ENCODE data around the gene NKD2. TPM values are rescaled to one million over a fixed set of nuclear protein-coding genes. Genes with fewer than 3 reads are reported as not detected.

NKD2 gene
- total RNA-seq, 1 experiment from 2014 or later, result 20.4 TPM

DNA sequence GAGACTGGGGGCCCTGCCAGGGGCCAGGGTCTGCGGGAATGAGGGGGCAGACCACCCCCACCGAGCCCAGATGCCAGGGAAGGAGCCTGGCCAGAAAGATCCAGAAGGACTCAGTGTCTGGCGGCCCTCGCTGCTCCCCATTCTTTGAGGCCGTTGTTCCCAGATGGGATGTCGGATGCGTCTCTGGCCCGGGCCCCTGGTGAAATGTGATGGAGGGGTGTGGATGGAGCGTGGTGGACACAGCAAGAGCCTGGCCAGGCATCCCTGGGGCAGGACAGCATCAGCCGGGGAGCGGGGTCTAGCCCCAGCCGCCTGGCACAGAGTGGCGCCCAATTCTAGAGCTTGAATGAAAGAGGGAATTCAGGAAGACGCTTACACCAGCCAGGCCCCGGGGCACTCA is 46.2 kb upstream of the NKD2 start:
- Histone ChIP-seq H3K27me3 (ENCODE audit: insufficient read depth, low read length) (peaks cover 28% of the 10 kb centered on the region), H3K9me2 (ENCODE audit: insufficient read depth) (no peaks in the 10 kb centered on the region), H2AFZ (ENCODE audit: low read depth, low read length, poor library complexity, severe bottlenecking) (no peak overlapping the region), H3K9me3 (ENCODE audit: control insufficient read depth in 1 of 2, insufficient read depth in 1 of 2, low read depth in 1 of 2, low read length in 2 of 2) (no peaks in the 10 kb centered on the region), H3K27ac (ENCODE audit: low read depth, low read length) (no peak overlapping the region), H3K79me2 (ENCODE audit: insufficient read depth, low read length) (no peaks in the 10 kb centered on the region), H4K20me1 (ENCODE audit: insufficient read depth) (no peaks in the 10 kb centered on the region), H3K9ac (ENCODE audit: low read length) (no peak overlapping the region), H3K4me1 (ENCODE audit: control insufficient read depth in 1 of 2, insufficient read depth in 2 of 2, low read length in 2 of 2) (peaks cover 3 to 19% of the 10 kb centered on the region in 2 experiments; a peak in 3 of 4 replicates), H3K36me3 (ENCODE audit: control insufficient read depth in 1 of 2, insufficient read depth in 2 of 2, low read length in 2 of 2) (no peaks in the 10 kb centered on the region), H3K4me3 (replicated peaks in 1 of 2; ENCODE audit: low read depth in 1 of 2, low read length in 2 of 2) (no peak overlapping the region), H3K4me2 (ENCODE audit: low read length) (no peak overlapping the region)
- ATAC-seq, result no peak
- TF ChIP-seq CEBPB (IDR thresholded peaks at IDR 0.05; ENCODE audit: low read depth), result no peak
- TF ChIP-seq EZH2phosphoT487 (IDR thresholded peaks at IDR 0.05; ENCODE audit: borderline replicate concordance), result no peak
- TF ChIP-seq TCF7L2 (IDR thresholded peaks at IDR 0.05; ENCODE audit: borderline replicate concordance, extremely low read depth, insufficient read depth, insufficient read length), result no peak
- no peak for TF ChIP-seq FOSL1 (IDR thresholded peaks at IDR 0.05; ENCODE audit: low read depth)
- TF ChIP-seq ELF1 (IDR thresholded peaks at IDR 0.05; ENCODE audit: borderline replicate concordance, low read depth), result no peak
- no peak for TF ChIP-seq JUND (IDR thresholded peaks at IDR 0.05)
- no peak for TF ChIP-seq EZH2 (IDR thresholded peaks at IDR 0.05)
- TF ChIP-seq, protein P1, sequence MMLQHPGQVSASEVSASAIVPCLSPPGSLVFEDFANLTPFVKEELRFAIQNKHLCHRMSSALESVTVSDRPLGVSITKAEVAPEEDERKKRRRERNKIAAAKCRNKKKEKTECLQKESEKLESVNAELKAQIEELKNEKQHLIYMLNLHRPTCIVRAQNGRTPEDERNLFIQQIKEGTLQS (IDR thresholded peaks at IDR 0.05), result no peak
- no peak for TF ChIP-seq SP1 (IDR thresholded peaks at IDR 0.05; ENCODE audit: low read depth)
- no peak for TF ChIP-seq POLR2AphosphoS5 (IDR thresholded peaks at IDR 0.05; ENCODE audit: low read depth, low read length)
- no peak for TF ChIP-seq SRF (IDR thresholded peaks at IDR 0.05; ENCODE audit: low read depth)
- no peak for TF ChIP-seq POLR2A (IDR thresholded peaks at IDR 0.05; ENCODE audit: borderline replicate concordance, extremely low read depth, insufficient read depth, insufficient read length)
- TF ChIP-seq ZFX (IDR thresholded peaks at IDR 0.05), result no peak
- no peak for TF ChIP-seq CBX3 (IDR thresholded peaks at IDR 0.05; ENCODE audit: low read depth)
- TF ChIP-seq, protein P2, sequence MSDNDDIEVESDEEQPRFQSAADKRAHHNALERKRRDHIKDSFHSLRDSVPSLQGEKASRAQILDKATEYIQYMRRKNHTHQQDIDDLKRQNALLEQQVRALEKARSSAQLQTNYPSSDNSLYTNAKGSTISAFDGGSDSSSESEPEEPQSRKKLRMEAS (IDR thresholded peaks at IDR 0.05), result no peak
- TF ChIP-seq, protein P3, sequence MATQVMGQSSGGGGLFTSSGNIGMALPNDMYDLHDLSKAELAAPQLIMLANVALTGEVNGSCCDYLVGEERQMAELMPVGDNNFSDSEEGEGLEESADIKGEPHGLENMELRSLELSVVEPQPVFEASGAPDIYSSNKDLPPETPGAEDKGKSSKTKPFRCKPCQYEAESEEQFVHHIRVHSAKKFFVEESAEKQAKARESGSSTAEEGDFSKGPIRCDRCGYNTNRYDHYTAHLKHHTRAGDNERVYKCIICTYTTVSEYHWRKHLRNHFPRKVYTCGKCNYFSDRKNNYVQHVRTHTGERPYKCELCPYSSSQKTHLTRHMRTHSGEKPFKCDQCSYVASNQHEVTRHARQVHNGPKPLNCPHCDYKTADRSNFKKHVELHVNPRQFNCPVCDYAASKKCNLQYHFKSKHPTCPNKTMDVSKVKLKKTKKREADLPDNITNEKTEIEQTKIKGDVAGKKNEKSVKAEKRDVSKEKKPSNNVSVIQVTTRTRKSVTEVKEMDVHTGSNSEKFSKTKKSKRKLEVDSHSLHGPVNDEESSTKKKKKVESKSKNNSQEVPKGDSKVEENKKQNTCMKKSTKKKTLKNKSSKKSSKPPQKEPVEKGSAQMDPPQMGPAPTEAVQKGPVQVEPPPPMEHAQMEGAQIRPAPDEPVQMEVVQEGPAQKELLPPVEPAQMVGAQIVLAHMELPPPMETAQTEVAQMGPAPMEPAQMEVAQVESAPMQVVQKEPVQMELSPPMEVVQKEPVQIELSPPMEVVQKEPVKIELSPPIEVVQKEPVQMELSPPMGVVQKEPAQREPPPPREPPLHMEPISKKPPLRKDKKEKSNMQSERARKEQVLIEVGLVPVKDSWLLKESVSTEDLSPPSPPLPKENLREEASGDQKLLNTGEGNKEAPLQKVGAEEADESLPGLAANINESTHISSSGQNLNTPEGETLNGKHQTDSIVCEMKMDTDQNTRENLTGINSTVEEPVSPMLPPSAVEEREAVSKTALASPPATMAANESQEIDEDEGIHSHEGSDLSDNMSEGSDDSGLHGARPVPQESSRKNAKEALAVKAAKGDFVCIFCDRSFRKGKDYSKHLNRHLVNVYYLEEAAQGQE (IDR thresholded peaks at IDR 0.05; ENCODE audit: low read depth), result no peak
- TF ChIP-seq EGR1 (IDR thresholded peaks at IDR 0.05; ENCODE audit: low read depth), result no peak
- TF ChIP-seq SIN3A (IDR thresholded peaks at IDR 0.05; ENCODE audit: low read depth), result no peak
- intact Hi-C loops (cut with micrococcal nuclease), result no loop called here
- ChIA-PET RAD21 (ENCODE audit: low non-redundant PET in 1 of 2, low total read pairs in 2 of 2, uncharacterized antibody in 2 of 2, unreplicated experiment in 2 of 2) (no interaction called here), POLR2A (no interaction called here), CTCF (no interaction called here)
- BruUV-seq (replicated peaks), result no TSS peak
- DNase-seq (ENCODE audit: low read depth, low spot score), result no peak

Measured in HCT116 (cell line).